Colonic mucosa (tissue), 4 donors: ENCODE results near the gene RTP2. TPM values are rescaled to one million over a fixed set of nuclear protein-coding genes. Genes with fewer than 3 reads are reported as not detected.

ENCODE experiments used
- DNase-seq: peaks from one replicate; pipeline ENCODE4 v3.0.0-alpha.2; 2020
- H3K27ac ChIP-seq: fragments of 200-600 bp; one replicate; pipeline ENCODE4 v1.8.0; 2021
- H3K27me3 ChIP-seq: fragments of 200-600 bp; one replicate; pipeline ENCODE4 v1.8.0; 2021
- H3K36me3 ChIP-seq: fragments of 200-600 bp; one replicate; pipeline ENCODE4 v1.8.0; 2021
- H3K4me1 ChIP-seq: fragments of 200-600 bp; one replicate; pipeline ENCODE4 v1.8.0; 2021; ENCODE audit warnings: mild to moderate bottlenecking
- H3K4me3 ChIP-seq: fragments of 200-600 bp; one replicate; pipeline ENCODE4 v1.8.0; 2021
- H3K9ac ChIP-seq, 2 donors: one replicate each; pipeline ENCODE4 v1.7.0; 2013; ENCODE audit warnings: control low read depth in 2 of 2, low read depth in 2 of 2, low read length in 2 of 2
- H3K9me3 ChIP-seq: fragments of 200-600 bp; one replicate; pipeline ENCODE4 v1.8.0; 2021
- intact Hi-C: fragments of 100-400 bp; cut with DNase I; formaldehyde crosslinking; loops from one replicate; pipeline ENCODE4 v1.14.1; 2022
- total RNA-seq, 2 donors: library from RNA; stranded (reverse); fragmentation: NEBNext Ultra II Directional in 1 of 2; extraction: Animal tissue kit (Norgen Biotek cat#: 25700) in 1 of 2; gene quantifications; one replicate each; pipeline ENCODE4 v1.2.1, GENCODE V29; 2021
- TF ChIP-seq, protein P1 (sequence below): fragments of 200-600 bp; IDR thresholded peaks from one replicate; pipeline ENCODE4 v1.8.0; 2022; ENCODE audit warnings: antibody characterized with exemption, mild to moderate bottlenecking
- donor health status: healthy.
- donor health status: DM: no; HTN: no; CAD: no.
- donor health status: DM: no; HTN: no; CAD: no.

The RTP2 gene
- total RNA-seq, 2 donors from 2014 or later = not detected

DNA sequence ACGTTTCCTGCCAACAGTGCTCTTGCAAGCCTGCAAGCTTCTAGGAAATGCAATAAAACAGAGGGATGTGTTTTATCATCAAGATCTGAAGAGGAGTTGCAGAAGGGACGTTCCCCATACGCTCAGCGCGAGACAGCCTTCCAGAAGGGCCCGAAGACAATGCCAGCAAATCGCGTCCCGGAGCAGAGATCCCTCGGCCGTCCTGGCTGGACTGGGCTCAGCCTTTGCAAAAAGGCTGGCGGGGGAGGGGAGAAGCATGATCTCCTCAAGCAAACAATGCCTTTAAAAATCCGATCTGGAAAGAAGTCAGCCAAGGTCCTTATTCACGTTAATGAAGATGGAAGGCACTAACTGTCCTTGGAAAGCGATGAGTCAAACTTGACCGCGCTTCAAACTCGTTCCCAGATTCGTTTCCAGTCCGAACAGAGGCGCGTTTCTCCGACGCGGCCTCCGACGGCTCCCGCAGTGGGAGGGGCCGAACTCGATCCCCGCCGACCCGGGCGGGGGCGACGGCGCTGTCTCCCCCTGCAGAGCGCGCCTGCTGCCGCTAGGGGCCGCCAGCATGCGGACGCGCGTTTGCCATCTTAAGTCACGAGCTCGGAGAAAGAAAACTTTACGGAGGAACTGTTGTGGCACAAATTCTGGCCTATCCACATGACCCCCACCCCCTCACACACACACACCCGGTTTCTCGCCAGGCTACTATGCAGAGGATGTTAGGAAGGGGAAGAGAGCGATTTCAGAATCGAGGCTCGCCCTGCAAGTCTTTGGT, 37.4 kb upstream of the RTP2 start:
- intact Hi-C loops = loop anchor here (2.0 to 10.0 kb wide), 7 partner anchors 535 to 1495 kb away; no protein-coding TSS in a partner anchor

DNA sequence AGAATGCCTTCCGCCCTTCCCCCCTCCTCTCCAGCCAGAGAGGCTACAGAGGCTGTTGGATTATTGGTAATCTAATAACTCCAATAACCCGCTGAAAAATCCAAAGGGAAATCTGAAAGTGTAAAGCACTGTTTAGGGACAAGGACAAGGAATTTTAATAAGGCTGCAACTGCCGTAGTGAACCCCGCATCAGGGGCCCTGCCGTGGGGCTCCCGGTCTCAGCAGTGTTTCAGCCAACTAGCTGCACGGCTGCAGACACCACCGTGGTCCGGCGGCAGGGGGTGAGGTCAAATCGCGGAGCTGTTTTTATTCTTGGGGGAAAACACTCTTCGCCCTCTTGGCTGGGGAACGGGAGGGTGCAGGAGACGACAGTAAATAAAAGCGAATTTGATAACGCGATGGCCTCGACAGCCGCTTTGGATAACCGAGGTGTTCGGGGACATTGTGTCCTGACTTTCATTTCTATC, 36.8 kb upstream of the RTP2 start:
- Histone ChIP-seq H3K27me3 (no peaks in the 10 kb centered on the region), H3K4me1 (peaks cover 3% of the 10 kb centered on the region), H3K9ac (peak overlapping the region; percentile 65 to 95), H3K9me3 (no peaks in the 10 kb centered on the region), H3K4me3 (peak overlapping the region; percentile 54), H3K36me3 (no peaks in the 10 kb centered on the region), H3K27ac (peak overlapping the region; percentile 97)
- TF ChIP-seq, protein P1, sequence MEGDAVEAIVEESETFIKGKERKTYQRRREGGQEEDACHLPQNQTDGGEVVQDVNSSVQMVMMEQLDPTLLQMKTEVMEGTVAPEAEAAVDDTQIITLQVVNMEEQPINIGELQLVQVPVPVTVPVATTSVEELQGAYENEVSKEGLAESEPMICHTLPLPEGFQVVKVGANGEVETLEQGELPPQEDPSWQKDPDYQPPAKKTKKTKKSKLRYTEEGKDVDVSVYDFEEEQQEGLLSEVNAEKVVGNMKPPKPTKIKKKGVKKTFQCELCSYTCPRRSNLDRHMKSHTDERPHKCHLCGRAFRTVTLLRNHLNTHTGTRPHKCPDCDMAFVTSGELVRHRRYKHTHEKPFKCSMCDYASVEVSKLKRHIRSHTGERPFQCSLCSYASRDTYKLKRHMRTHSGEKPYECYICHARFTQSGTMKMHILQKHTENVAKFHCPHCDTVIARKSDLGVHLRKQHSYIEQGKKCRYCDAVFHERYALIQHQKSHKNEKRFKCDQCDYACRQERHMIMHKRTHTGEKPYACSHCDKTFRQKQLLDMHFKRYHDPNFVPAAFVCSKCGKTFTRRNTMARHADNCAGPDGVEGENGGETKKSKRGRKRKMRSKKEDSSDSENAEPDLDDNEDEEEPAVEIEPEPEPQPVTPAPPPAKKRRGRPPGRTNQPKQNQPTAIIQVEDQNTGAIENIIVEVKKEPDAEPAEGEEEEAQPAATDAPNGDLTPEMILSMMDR = no peak
- DNase-seq = peak; percentile 56
- intact Hi-C loops = loop anchor here (10.0 kb wide), 1 partner anchor 1496 kb away; no protein-coding TSS in a partner anchor

More for the DNA sequence above, 37.4 kb upstream of the RTP2 start:
- peak; percentile 82 for DNase-seq
- H3K27me3 ChIP-seq = no peaks in the 10 kb centered on the region
- H3K9ac ChIP-seq = peak overlapping the region; percentile 65 to 95
- H3K4me3 ChIP-seq = peak overlapping the region; percentile 54
- peaks cover 3% of the 10 kb centered on the region for H3K4me1 ChIP-seq
- TF ChIP-seq, protein P1 = peak; percentile 98
- no peaks in the 10 kb centered on the region for H3K36me3 ChIP-seq
- H3K9me3 ChIP-seq = no peaks in the 10 kb centered on the region
- peak overlapping the region; percentile 97 for H3K27ac ChIP-seq

DNA sequence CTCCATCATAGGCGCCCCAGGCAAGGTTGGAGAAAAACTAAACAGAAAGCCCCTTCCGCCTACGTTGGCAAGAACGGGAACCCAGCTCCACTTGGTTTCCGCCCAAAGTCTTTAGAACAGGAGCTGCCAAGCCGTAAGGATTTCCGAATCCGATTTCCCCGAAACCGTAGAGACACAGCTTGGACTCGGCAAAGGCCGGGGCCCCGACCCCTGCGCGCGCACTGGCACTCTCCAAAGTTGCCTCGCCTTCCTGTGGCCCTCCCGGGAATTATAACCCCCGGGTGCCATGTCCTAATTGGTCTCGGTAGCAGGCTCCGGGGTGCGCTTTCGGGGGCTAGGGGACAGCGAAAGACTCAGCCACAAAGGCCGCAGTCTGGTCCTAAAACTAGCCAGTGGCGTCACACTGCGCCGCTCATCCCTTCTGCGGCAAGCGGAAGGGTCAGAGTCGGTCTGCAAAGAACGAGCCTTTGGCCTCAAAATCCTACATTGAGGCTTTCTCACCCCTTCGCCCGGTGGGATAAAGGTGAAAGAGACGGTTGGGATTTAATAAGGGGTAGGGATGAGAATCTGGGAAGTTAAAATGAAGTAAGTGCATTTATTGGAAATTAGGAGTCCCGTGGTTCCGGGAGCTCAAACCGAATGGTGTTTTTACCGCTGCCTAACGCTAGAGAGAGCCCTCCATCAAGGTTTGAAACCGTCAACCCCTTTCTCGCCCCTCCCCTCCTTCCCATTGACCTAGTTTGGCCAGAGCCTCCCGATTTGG, 36.2 kb upstream of the RTP2 start:
- TF ChIP-seq, protein P1 = peak; percentile 59
- intact Hi-C loops = loop anchor here (10.0 kb wide), 1 partner anchor 1496 kb away; no protein-coding TSS in a partner anchor
- Histone ChIP-seq H3K4me1 (peaks cover 3% of the 10 kb centered on the region), H3K27me3 (no peaks in the 10 kb centered on the region), H3K9ac (peak overlapping the region; percentile 67 to 95), H3K9me3 (no peaks in the 10 kb centered on the region), H3K36me3 (no peaks in the 10 kb centered on the region), H3K4me3 (peak overlapping the region; percentile 54), H3K27ac (peak overlapping the region; percentile 97)
- DNase-seq = peak; percentile 94

DNA sequence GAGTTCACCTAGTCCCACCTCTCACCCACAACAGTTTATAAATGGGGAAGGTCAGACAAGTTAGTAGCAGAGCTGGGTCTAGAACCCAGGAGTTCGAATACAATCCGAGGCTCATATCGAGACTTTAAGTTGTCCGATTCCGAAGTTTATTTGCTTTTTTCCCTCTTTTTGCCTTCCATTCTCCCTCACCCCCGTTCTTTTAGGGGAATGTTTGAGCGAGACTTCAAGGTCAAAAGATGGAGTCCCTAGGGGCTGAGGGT, 35.6 kb upstream of the RTP2 start:
- DNase-seq = no peak

More for the DNA sequence above, 35.6 kb upstream of the RTP2 start:
- Histone ChIP-seq H3K9me3 (no peaks in the 10 kb centered on the region), H3K27me3 (no peaks in the 10 kb centered on the region), H3K4me3 (peak overlapping the region; percentile 54), H3K27ac (peak overlapping the region; percentile 97), H3K4me1 (peaks cover 3% of the 10 kb centered on the region), H3K9ac (peak overlapping the region; percentile 67 to 95), H3K36me3 (no peaks in the 10 kb centered on the region)
- TF ChIP-seq, protein P1 = no peak
- intact Hi-C loops = loop anchor here (10.0 kb wide), 1 partner anchor 1497 kb away; no protein-coding TSS in a partner anchor
